ENCODE data around the gene POLN. TPM values are rescaled to one million over a fixed set of nuclear protein-coding genes. Genes with fewer than 3 reads are reported as not detected.

POLN gene
- total RNA-seq, 1 experiment from 2014 or later = 1.2 TPM

DNA sequence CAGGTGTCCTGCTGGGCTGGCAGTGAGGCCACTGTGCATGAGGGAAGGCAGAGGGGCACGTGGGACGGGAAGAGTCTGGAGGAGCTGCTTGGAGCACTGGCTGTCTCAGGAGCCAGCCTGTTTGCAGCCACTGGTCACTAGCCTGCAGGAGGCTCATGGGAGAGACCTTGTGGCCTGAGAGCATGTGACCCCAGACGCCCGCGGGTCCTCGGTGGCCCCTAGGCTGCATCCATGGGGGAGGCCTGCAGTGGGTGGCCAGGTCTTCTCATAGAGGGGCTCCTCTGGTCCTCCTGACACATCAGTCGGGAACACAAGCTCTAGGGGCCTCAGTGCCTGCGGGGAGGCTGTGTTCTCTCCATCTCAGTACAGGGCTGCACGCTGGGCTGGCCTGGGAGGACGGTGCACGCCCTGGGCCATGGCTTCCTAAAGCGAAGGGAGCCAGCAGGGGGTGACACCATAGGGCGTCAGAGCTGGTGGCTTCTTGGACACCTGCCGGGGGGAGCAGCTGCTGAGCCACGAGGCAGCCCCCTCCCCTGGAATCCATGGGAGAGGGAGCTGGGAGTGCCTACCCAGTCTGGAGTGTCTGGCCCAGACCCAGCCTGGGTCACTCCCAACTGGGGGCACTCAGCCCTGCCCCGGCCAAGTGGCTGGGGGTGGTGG is 170.5 kb downstream of the POLN start:
- no peaks in the 10 kb centered on the region for H3K4me1 Mint-ChIP-seq (ENCODE audit: low read depth, unreplicated experiment)
- H3K36me3 ChIP-seq (ENCODE audit: control insufficient read depth, insufficient read depth, low read length) = no peaks in the 10 kb centered on the region
- no peaks in the 10 kb centered on the region for H3K27me3 ChIP-seq (replicated peaks; ENCODE audit: control insufficient read depth, insufficient read depth, low read length)
- H3K9me3 ChIP-seq = no peaks in the 10 kb centered on the region
- peaks cover 7% of the 10 kb centered on the region for H3K36me3 Mint-ChIP-seq (ENCODE audit: insufficient read depth, unreplicated experiment)
- no peaks in the 10 kb centered on the region for H3K9me3 Mint-ChIP-seq (ENCODE audit: unreplicated experiment)
- H3K4me3 ChIP-seq (ENCODE audit: low read depth, low read length) = no peak overlapping the region
- H3K4me3 Mint-ChIP-seq (ENCODE audit: unreplicated experiment) = no peak overlapping the region
- no TSS peak for BruUV-seq (replicated peaks)
- DNase-seq = no peak
- ChIA-PET POLR2A (no interaction called here), CTCF (interaction anchor here (0.6 kb wide), 1 partner anchor 59 kb away, joined by 3 read pairs; no protein-coding TSS in a partner anchor)
- H3K27me3 Mint-ChIP-seq (ENCODE audit: insufficient read depth, unreplicated experiment) = no peaks in the 10 kb centered on the region
- intact Hi-C loops (cut with micrococcal nuclease; ENCODE audit: unreplicated experiment) = no loop called here
- H3K27ac Mint-ChIP-seq (ENCODE audit: unreplicated experiment) = no peak overlapping the region
- peaks cover 12% of the 10 kb centered on the region for H3K4me1 ChIP-seq
- TF ChIP-seq, protein P1, sequence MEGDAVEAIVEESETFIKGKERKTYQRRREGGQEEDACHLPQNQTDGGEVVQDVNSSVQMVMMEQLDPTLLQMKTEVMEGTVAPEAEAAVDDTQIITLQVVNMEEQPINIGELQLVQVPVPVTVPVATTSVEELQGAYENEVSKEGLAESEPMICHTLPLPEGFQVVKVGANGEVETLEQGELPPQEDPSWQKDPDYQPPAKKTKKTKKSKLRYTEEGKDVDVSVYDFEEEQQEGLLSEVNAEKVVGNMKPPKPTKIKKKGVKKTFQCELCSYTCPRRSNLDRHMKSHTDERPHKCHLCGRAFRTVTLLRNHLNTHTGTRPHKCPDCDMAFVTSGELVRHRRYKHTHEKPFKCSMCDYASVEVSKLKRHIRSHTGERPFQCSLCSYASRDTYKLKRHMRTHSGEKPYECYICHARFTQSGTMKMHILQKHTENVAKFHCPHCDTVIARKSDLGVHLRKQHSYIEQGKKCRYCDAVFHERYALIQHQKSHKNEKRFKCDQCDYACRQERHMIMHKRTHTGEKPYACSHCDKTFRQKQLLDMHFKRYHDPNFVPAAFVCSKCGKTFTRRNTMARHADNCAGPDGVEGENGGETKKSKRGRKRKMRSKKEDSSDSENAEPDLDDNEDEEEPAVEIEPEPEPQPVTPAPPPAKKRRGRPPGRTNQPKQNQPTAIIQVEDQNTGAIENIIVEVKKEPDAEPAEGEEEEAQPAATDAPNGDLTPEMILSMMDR (IDR thresholded peaks at IDR 0.05; ENCODE audit: insufficient read depth in 1 of 2, low read depth in 1 of 2, low read length in 1 of 2, severe bottlenecking in 1 of 2, unreplicated experiment in 1 of 2) = no peak

DNA sequence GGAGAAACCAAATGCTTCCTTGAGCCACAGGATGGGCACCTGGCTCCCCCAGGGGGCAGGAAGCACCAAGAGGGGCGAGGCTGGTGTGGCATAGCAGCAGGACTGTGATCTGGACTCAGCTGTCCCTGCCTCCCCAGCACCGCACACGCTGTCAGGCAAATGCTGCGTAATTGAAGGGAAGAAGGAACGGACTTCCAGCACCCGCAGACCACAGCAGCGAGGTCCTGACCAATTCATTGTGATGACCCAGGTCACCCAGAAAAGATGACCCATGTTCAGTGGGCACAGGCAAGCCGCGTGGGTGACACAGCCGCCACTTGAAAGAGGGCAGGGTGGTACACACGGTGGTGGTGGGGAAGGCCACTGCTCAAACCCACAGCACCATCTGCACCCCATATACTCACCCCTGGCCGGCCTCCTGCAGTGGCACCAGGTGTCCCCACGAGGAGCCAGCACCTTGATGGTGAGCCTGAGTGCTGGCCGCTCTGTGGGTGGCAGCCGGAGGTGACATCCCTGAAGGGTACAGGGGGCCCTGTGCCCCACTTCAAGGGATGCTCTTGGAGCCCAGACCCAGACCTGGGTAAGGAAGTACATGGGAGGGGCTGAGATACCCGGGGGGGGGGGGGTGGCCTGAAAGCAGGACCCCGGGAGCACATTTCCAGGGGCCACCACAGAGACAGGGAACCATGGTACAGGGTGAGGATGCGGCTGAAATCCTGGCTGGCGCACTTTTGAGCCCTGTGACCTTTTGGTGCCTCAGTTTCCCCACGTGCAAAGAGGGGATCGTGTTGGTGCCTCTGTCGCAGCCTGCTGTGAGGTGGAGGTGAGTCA is 171.3 kb downstream of the POLN start:
- no peaks in the 10 kb centered on the region for H3K9me3 Mint-ChIP-seq (ENCODE audit: unreplicated experiment)
- BruUV-seq (replicated peaks) = no TSS peak
- no peak overlapping the region for H3K27ac Mint-ChIP-seq (ENCODE audit: unreplicated experiment)
- no peak for DNase-seq
- Histone ChIP-seq H3K36me3 (ENCODE audit: control insufficient read depth, insufficient read depth, low read length) (no peaks in the 10 kb centered on the region), H3K4me3 (ENCODE audit: low read depth, low read length) (no peak overlapping the region), H3K27me3 (replicated peaks; ENCODE audit: control insufficient read depth, insufficient read depth, low read length) (no peaks in the 10 kb centered on the region), H3K4me1 (peaks cover 12% of the 10 kb centered on the region), H3K9me3 (no peaks in the 10 kb centered on the region)
- H3K4me3 Mint-ChIP-seq (ENCODE audit: unreplicated experiment) = no peak overlapping the region
- H3K4me1 Mint-ChIP-seq (ENCODE audit: low read depth, unreplicated experiment) = no peaks in the 10 kb centered on the region
- intact Hi-C loops (cut with micrococcal nuclease; ENCODE audit: unreplicated experiment) = no loop called here
- TF ChIP-seq, protein P1 (IDR thresholded peaks at IDR 0.05; ENCODE audit: insufficient read depth in 1 of 2, low read depth in 1 of 2, low read length in 1 of 2, severe bottlenecking in 1 of 2, unreplicated experiment in 1 of 2) = no peak
- H3K27me3 Mint-ChIP-seq (ENCODE audit: insufficient read depth, unreplicated experiment) = no peaks in the 10 kb centered on the region
- ChIA-PET POLR2A (no interaction called here), CTCF (no interaction called here)
- H3K36me3 Mint-ChIP-seq (ENCODE audit: insufficient read depth, unreplicated experiment) = peaks cover 12% of the 10 kb centered on the region

DNA sequence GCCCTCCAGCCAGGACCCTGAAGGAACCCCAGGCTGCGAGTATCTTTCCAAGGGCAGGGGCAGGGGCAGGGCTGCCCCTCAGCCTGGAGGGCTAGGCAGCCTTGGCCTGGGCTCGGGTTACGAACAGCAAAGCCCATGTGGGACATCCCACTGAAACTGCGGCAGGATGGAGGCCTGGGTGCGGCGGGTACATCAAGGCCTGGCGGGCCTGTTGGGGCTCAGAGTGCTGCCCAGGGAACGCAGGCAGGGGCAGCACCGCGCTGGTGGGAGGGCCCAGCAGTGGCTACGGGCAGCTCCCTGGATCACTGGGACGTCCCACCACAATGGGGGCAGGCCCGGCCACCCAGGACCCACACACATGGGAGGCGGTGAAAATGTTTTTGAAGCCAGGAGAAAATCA is 171.9 kb downstream of the POLN start:
- peaks cover 12% of the 10 kb centered on the region for H3K4me1 ChIP-seq
- no peaks in the 10 kb centered on the region for H3K36me3 ChIP-seq (ENCODE audit: control insufficient read depth, insufficient read depth, low read length)
- Mint-ChIP-seq H3K36me3 (ENCODE audit: insufficient read depth, unreplicated experiment) (peaks cover 12% of the 10 kb centered on the region), H3K9me3 (ENCODE audit: unreplicated experiment) (no peaks in the 10 kb centered on the region), H3K27me3 (ENCODE audit: insufficient read depth, unreplicated experiment) (no peaks in the 10 kb centered on the region), H3K27ac (ENCODE audit: unreplicated experiment) (no peak overlapping the region), H3K4me3 (ENCODE audit: unreplicated experiment) (no peak overlapping the region), H3K4me1 (ENCODE audit: low read depth, unreplicated experiment) (no peaks in the 10 kb centered on the region)
- DNase-seq = no peak
- intact Hi-C loops (cut with micrococcal nuclease; ENCODE audit: unreplicated experiment) = no loop called here
- BruUV-seq (replicated peaks) = no TSS peak
- H3K9me3 ChIP-seq = no peaks in the 10 kb centered on the region
- TF ChIP-seq, protein P1 (IDR thresholded peaks at IDR 0.05; ENCODE audit: insufficient read depth in 1 of 2, low read depth in 1 of 2, low read length in 1 of 2, severe bottlenecking in 1 of 2, unreplicated experiment in 1 of 2) = no peak
- POLR2A ChIA-PET = no interaction called here
- CTCF ChIA-PET = no interaction called here
- no peak overlapping the region for H3K4me3 ChIP-seq (ENCODE audit: low read depth, low read length)
- H3K27me3 ChIP-seq (replicated peaks; ENCODE audit: control insufficient read depth, insufficient read depth, low read length) = no peaks in the 10 kb centered on the region

Data from Caco-2 (cell line).